Measurements from ENCODE around the gene HSF2BP. TPM values are rescaled to one million over a fixed set of nuclear protein-coding genes. Genes with fewer than 3 reads are reported as not detected.

The HSF2BP gene
- total RNA-seq, 1 experiment from 2014 or later, result 1.5 TPM

GRCh38 chr21:43653626-43654025, 5.7 kb downstream of the HSF2BP start:
- Histone ChIP-seq H3K23me2 (ENCODE audit: insufficient read length, low read depth, low read length, poor library complexity, severe bottlenecking) (no peaks in the 10 kb centered on the region), H3K27me3 (ENCODE audit: insufficient read depth, low read length) (no peaks in the 10 kb centered on the region), H2BK120ac (ENCODE audit: low read depth, low read length, poor library complexity, severe bottlenecking) (no peak overlapping the region), H3K4me1 (ENCODE audit: insufficient read depth, low read length) (no peaks in the 10 kb centered on the region), H2BK15ac (ENCODE audit: low read depth, low read length) (no peak overlapping the region), H2BK20ac (ENCODE audit: low read depth, low read length, poor library complexity, severe bottlenecking) (no peak overlapping the region), H3K79me1 (ENCODE audit: insufficient read depth, low read depth, low read length, poor library complexity, severe bottlenecking) (no peaks in the 10 kb centered on the region), H3K4me2 (ENCODE audit: insufficient read depth, insufficient read length, low read length) (no peak overlapping the region), H3T11ph (ENCODE audit: low read length) (no peak overlapping the region), H2AFZ (ENCODE audit: low read length) (no peak overlapping the region), H3K79me2 (ENCODE audit: insufficient read depth, low read length) (no peaks in the 10 kb centered on the region), H3K23ac (ENCODE audit: insufficient read length, low read depth, low read length) (no peak overlapping the region), H4K91ac (ENCODE audit: insufficient read length, low read depth, low read length) (no peak overlapping the region), H3K56ac (ENCODE audit: insufficient read length, low read depth, low read length) (no peak overlapping the region), H3K18ac (ENCODE audit: insufficient read length, low read depth, low read length) (no peak overlapping the region), H4K20me1 (ENCODE audit: control insufficient read depth, insufficient read depth, insufficient read length) (no peaks in the 10 kb centered on the region), H3K4ac (ENCODE audit: low read depth, low read length) (no peak overlapping the region), H4K8ac (replicated peaks; ENCODE audit: insufficient read length, low read depth, low read length) (no peak overlapping the region), H3K14ac (ENCODE audit: insufficient read depth, low read length) (no peak overlapping the region), H3K9ac (ENCODE audit: extremely low read depth, insufficient read length, low read length) (no peak overlapping the region), H2BK5ac (ENCODE audit: insufficient read length, low read length) (no peak overlapping the region), H4K5ac (ENCODE audit: insufficient read length, low read depth, low read length) (no peak overlapping the region), H2BK12ac (ENCODE audit: insufficient read length, low read depth, low read length) (no peak overlapping the region), H3K27ac (ENCODE audit: insufficient read length, low read depth, low read length) (no peak overlapping the region), H3K9me3 (ENCODE audit: control insufficient read depth, low read depth, low read length) (no peaks in the 10 kb centered on the region), H2AK5ac (ENCODE audit: insufficient read length, low read length) (no peak overlapping the region)
- no peaks in the 10 kb centered on the region for H3K36me3 Mint-ChIP-seq (ENCODE audit: insufficient read depth in 1 of 3, low read depth in 3 of 3)
- no peaks in the 10 kb centered on the region for H3K9me3 Mint-ChIP-seq
- no peaks in the 10 kb centered on the region for H3K4me1 Mint-ChIP-seq
- peaks cover 1% of the 10 kb centered on the region for H3K27me3 Mint-ChIP-seq (ENCODE audit: low read depth)
- no CpG with 5 or more reads among the region's 6 CpGs for WGBS (ENCODE audit: extremely low coverage, insufficient read length, low lambda C conversion rate)
- no peak for DNase-seq
- H3K4me3 Mint-ChIP-seq, result no peak overlapping the region
- no peak overlapping the region; a peak in 1 of 7 replicates for H3K27ac Mint-ChIP-seq
- 0 out of 3 replicates have a peak, but pooled peaks have one; percentile 16 for TF ChIP-seq CTCF (conservative IDR thresholded peaks at IDR 0.05)
